Measurements from ENCODE around the gene NRF1. TPM values are rescaled to one million over a fixed set of nuclear protein-coding genes. Genes with fewer than 3 reads are reported as not detected.

Gene NRF1
- total RNA-seq, 1 donor from 2014 or later, result 3.1 TPM

DNA sequence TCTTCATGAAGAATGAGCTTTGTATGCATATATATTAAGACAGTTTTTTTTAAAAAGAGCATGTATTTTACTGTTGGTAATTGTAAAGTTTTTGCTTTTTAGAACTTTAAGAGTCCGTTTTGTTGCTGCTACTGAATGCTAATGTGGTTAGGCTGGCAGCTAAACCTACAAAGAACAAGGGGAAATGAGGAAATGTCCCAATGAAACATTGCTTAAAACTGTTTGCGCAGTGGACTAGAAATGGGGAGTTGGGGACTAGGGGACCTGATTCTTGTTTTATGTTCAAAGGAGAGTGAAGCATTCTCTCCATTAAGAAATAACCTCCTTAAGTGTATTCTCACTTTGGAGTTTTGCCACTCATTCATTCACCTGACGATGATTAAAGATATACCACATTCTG, 5.7 kb downstream of the NRF1 start:
- DNase-seq (ENCODE audit: low spot score in 2 of 2), result no peak
- intact Hi-C loops (cut with DNase I), result no loop called here
- no peaks in the 10 kb centered on the region for H3K9me3 ChIP-seq
- no peaks in the 10 kb centered on the region for H3K27me3 ChIP-seq
- peaks cover 0 to 27% of the 10 kb centered on the region in 2 donors for H3K4me1 ChIP-seq
- H3K4me3 ChIP-seq, result no peak overlapping the region
- TF ChIP-seq, protein P1, sequence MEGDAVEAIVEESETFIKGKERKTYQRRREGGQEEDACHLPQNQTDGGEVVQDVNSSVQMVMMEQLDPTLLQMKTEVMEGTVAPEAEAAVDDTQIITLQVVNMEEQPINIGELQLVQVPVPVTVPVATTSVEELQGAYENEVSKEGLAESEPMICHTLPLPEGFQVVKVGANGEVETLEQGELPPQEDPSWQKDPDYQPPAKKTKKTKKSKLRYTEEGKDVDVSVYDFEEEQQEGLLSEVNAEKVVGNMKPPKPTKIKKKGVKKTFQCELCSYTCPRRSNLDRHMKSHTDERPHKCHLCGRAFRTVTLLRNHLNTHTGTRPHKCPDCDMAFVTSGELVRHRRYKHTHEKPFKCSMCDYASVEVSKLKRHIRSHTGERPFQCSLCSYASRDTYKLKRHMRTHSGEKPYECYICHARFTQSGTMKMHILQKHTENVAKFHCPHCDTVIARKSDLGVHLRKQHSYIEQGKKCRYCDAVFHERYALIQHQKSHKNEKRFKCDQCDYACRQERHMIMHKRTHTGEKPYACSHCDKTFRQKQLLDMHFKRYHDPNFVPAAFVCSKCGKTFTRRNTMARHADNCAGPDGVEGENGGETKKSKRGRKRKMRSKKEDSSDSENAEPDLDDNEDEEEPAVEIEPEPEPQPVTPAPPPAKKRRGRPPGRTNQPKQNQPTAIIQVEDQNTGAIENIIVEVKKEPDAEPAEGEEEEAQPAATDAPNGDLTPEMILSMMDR (IDR thresholded peaks at IDR 0.05), result no peak
- H3K36me3 ChIP-seq, result no peaks in the 10 kb centered on the region
- no peak overlapping the region for H3K27ac ChIP-seq

DNA sequence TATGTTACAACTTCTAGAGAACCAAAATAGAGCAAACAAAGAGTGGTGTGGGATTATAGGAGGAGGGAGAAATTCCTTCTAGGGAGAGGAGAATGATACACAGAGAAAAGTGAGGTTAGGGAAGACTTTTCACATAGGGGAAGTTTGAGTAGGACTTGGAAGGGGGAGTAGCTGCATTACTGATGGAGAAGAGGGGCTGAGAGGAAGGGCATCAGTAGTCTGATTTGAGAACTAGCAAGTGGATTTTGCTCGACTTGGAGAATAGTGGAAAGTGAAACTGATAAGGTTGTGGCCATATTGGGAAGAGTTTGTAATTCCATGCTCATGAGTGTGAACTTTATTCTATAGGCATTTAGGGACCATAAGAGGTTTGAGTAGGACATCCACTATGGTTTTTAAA, 6.1 kb downstream of the NRF1 start:
- Histone ChIP-seq H3K27me3 (no peaks in the 10 kb centered on the region), H3K9me3 (no peaks in the 10 kb centered on the region), H3K27ac (no peak overlapping the region), H3K36me3 (no peaks in the 10 kb centered on the region), H3K4me3 (no peak overlapping the region), H3K4me1 (peaks cover 0 to 28% of the 10 kb centered on the region in 2 donors)
- TF ChIP-seq, protein P1 (IDR thresholded peaks at IDR 0.05), result no peak
- DNase-seq (ENCODE audit: low spot score in 2 of 2), result no peak
- intact Hi-C loops (cut with DNase I), result no loop called here

DNA sequence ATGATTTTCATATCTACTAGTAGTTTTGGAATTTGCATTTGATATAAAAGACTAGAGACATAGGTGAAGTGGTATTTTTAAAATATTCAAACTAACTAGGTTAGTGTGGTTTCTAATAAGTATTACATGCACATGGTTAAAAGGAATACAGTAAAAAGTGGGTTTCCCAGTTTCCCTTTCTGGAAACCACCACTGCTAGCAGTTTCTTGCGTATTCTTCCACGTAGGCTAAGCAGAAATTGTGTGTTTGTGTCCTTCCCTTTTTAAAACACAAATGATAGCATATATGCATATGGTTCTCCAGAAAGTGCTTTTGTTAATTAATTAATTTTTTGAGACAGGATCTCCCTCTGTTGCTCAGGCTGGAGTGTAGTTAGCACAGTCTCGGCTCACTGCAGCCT, 15.4 kb downstream of the NRF1 start:
- Histone ChIP-seq H3K4me1 (peaks cover 0 to 4% of the 10 kb centered on the region in 2 donors), H3K9me3 (no peaks in the 10 kb centered on the region), H3K27me3 (no peaks in the 10 kb centered on the region), H3K27ac (no peak overlapping the region), H3K4me3 (no peak overlapping the region), H3K36me3 (no peaks in the 10 kb centered on the region)
- TF ChIP-seq, protein P1 (IDR thresholded peaks at IDR 0.05), result no peak
- intact Hi-C loops (cut with DNase I), result no loop called here
- no peak for DNase-seq (ENCODE audit: low spot score in 2 of 2)

DNA sequence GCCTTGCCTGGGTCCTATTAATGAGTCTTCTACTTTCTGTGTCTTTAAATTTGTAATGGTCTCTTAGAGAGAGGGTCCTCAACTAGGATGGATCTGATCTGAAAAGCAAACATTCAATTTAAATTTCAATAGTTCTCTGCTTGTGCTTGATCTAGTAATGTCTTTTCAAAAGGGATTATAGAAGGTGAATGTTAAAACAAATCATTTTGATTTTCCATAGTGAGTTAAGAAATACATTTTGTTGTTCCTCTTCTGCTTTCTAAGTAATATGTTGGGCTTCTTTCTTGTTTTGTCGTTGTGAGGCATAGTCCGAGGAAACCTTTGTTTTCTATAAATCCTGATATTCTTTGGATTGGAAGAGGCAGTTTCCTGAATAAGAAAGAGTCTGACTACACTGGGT, 18.8 kb downstream of the NRF1 start:
- DNase-seq (ENCODE audit: low spot score in 2 of 2), result no peak
- Histone ChIP-seq H3K27me3 (no peaks in the 10 kb centered on the region), H3K4me1 (no peaks in the 10 kb centered on the region), H3K9me3 (no peaks in the 10 kb centered on the region), H3K4me3 (no peak overlapping the region), H3K36me3 (no peaks in the 10 kb centered on the region), H3K27ac (no peak overlapping the region)
- TF ChIP-seq, protein P1 (IDR thresholded peaks at IDR 0.05), result no peak
- intact Hi-C loops (cut with DNase I), result no loop called here

DNA sequence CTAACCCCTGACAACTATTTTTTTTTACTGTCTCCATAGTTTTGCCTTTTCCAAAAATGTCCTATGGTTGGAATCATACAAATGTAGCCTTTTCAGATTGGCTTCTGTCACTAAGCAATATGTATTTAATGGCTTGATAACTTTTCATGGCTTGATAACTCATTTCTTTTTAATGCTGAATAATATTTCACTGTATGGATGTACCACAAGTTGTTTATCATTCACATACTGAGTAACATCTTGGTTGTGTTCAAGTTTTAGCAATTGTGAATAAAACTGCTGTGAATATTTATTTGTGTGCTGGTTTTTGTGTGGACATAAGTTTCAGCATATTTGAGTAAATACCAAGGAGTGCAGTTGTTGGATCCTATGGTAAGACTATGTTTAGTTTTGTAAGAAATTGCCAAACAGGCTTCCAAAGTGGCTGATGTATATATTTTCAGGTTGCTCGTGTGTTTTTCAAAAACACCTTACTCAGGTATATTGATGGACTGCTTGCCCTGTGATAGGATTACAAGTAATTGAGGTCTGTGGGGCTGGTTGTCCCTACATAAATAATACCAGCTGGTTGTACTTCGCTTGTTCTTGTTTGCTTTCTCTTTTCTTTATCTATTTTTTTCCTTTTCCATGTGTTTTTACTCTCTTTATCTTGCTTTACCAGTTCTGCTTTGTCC, 23.0 kb downstream of the NRF1 start:
- Histone ChIP-seq H3K4me1 (no peaks in the 10 kb centered on the region), H3K27me3 (no peaks in the 10 kb centered on the region), H3K36me3 (no peaks in the 10 kb centered on the region), H3K4me3 (no peak overlapping the region), H3K9me3 (no peaks in the 10 kb centered on the region), H3K27ac (no peak overlapping the region)
- intact Hi-C loops (cut with DNase I), result loop anchor here (5.0 kb wide), 1 partner anchor 267 kb away; no protein-coding TSS in a partner anchor
- TF ChIP-seq, protein P1 (IDR thresholded peaks at IDR 0.05), result no peak
- DNase-seq (ENCODE audit: low spot score in 2 of 2), result no peak
